GM21723 (cell line): ENCODE data around the gene EHD1.
"Not testable (repeated sequence)": the region's sequence is repeated elsewhere in the genome, so short reads cannot be mapped to it uniquely, and the experiment has no call there.

ENCODE experiments used
- ATAC-seq: cut with Tn5 transposase; IDR thresholded peaks from one replicate; pipeline ENCODE4 v1.9.1; 2021; ENCODE audit warnings: mild to moderate bottlenecking, moderate library complexity; ENCODE audit not compliant: unreplicated experiment

The EHD1 gene

GRCh38 chr11:64832467-64833197, 45.8 kb downstream of the EHD1 start:
- no peak for ATAC-seq

GRCh38 chr11:64831411-64831891, 47.0 kb downstream of the EHD1 start:
- no peak for ATAC-seq

GRCh38 chr11:64829536-64830251, 48.7 kb downstream of the EHD1 start:
- ATAC-seq = no peak

- no peak for ATAC-seq
Measured at GRCh38 chr11:64827451-64827839, 51.0 kb downstream of the EHD1 start.

- ATAC-seq = no peak
Measured at GRCh38 chr11:64826578-64827450, 51.6 kb downstream of the EHD1 start.

- ATAC-seq = no peak
Measured at GRCh38 chr11:64826062-64826461, 52.4 kb downstream of the EHD1 start.

- no peak for ATAC-seq
Measured at GRCh38 chr11:64823568-64824119, 54.8 kb downstream of the EHD1 start.

GRCh38 chr11:64817476-64817875, 60.9 kb downstream of the EHD1 start:
- no peak for ATAC-seq

GRCh38 chr11:64815433-64815832, 63.0 kb downstream of the EHD1 start:
- not testable (repeated sequence) for ATAC-seq

- ATAC-seq = peak; percentile 56
Measured at GRCh38 chr11:64814712-64815187, 63.7 kb downstream of the EHD1 start.

GRCh38 chr11:64813826-64814225, 64.6 kb downstream of the EHD1 start:
- no peak for ATAC-seq

GRCh38 chr11:64810891-64811272, 67.5 kb downstream of the EHD1 start:
- ATAC-seq = peak; percentile 9

GRCh38 chr11:64810271-64810890, 68.0 kb downstream of the EHD1 start, which contains the start of gene MEN1:
Gene MEN1 (minus strand): TSS chr11:64810551. CDS start chr11:64810109, 442 bp downstream.
- ATAC-seq = peak; percentile 58

- peak; percentile 1 for ATAC-seq
Measured at GRCh38 chr11:64809781-64810241, 68.6 kb downstream of the EHD1 start.

GRCh38 chr11:64805481-64805880, 72.9 kb downstream of the EHD1 start:
- no peak for ATAC-seq

- no peak for ATAC-seq
Measured at GRCh38 chr11:64804346-64805210, 73.8 kb downstream of the EHD1 start.

- no peak for ATAC-seq
Measured at GRCh38 chr11:64803846-64804345, 74.5 kb downstream of the EHD1 start.

- peak; percentile 63 for ATAC-seq
Measured at GRCh38 chr11:64803158-64803845, 75.1 kb downstream of the EHD1 start, which contains the start of gene MAP4K2. Gene MAP4K2 (minus strand): TSS chr11:64803214. CDS start chr11:64803149, 65 bp downstream.
